ENCODE data around the gene SPOCD1.

The SPOCD1 gene

DNA sequence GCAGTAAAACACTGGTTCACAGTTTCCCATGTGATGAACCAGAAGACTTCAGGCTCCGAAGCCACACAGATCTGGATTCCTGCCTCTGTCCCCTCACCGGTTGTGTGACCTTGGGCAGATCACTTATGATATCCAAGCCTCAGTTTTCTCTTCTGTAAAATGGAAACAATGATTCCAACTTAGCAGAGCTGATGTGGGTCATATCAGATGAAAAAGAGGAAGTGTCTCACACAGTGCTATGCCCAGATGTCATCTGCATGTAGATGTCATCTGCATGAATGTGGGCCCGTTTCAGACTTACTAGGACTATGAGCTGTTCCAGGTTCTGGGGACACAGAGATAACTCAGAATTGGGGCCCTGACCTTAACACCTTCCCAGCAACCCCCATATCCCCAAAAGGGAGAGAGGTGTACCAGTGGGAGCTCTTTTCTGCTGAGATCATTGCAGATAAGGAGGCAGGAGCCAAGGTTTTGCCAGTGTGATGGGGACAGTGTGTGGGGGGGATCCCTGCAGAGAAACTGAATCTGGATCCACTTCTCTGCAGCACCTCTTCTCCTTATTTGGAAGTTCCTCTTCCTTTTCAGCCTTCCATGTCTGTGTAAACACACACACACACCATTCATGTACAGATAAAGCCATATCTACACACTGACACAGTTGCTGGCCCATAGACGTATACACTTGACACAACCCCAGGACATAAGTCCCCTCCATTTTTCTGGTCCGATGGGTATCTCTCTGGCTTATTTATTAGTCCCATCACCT lies 46.7 kb downstream of the SPOCD1 start:
- no peak for DNase-seq

GRCh38 chr1:31768407-31768907 lies 47.4 kb downstream of the SPOCD1 start:
- no peak for DNase-seq

DNA sequence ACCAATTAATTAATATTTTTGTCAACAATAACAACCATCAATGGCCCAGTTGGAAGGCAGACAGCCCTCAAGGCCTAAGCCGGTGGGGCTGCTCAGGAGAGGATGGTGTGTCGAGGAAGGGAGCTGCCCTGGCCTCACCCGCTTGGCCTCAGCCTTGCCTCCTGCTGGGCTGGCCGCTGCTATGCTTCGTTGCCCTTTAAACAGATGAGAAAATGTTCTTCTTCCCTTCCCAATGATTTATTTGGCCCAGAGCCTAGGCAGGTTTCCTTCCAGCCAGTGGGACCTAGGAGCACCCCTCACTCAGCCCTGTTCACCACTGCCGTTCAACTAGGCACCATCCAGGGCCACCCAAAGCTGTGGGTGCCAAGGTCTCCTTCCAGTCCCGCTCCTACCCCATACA lies 48.6 kb downstream of the SPOCD1 start:
- no peak for DNase-seq

DNA sequence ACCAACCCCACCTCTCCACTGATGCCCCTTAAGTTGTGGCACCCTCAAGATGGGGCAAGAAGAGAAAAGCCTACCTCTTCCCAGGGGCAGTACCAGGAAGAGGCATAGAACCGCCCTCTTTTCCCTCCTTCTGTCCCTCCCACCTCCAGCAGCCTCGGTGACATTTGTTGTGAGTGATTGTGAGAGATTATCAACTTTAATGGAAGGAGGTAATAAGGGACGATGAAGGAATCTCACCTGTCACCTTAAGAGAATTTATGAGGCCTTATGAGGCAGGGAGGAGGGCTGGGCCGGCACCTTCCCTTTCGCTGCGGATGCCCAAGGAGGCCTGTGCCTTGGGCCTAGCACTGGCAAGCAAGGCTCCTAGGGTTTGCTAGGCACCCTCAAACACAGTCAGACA lies 50.3 kb downstream of the SPOCD1 start:
- no peak for DNase-seq

- no peak for DNase-seq
Measured at GRCh38 chr1:31765041-31765467, 50.8 kb downstream of the SPOCD1 start.

DNA sequence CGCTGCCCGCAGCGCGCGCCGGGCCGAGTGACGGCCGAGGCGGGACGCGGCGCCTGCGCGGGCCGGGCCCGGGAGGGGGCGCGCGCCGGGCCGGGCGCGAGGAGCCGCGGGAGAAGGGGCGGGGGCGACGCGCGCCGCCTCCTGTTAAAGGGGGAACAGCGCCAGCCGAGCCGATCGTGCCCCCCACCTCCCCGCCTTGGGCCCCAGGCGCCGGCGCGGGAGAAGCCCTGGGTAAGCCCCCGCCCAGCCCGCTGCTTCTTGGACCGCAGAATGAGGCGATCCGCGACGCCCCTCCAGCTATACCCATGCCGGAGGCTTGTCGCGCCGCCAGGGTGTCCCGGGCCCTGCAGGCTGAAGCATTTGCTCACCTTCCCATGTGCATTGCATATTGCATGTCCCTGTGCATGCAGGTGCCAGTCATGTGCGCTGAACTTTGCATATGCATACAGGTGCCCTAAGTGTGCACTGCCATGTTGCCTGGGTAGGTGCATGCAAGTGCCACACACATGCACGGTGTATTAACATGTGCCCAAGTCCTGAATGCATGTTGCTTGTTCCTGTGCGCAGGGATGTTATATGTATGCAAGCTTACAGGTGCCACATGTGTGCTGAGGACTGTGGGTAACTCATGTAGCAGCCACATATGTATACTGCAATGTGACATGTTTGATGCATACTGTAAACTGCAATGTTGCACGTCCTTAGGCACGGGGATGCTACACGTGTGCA lies 51.3 kb downstream of the SPOCD1 start, which contains the start of gene ADGRB2:
TSS of gene ADGRB2 (minus strand) at position 29 of the 729 bp plus-strand sequence. CDS start 7,119 bp downstream, outside the sequence.
- DNase-seq: no peak

- no peak for DNase-seq
Measured at GRCh38 chr1:31763671-31764311, 52.0 kb downstream of the SPOCD1 start.

DNA sequence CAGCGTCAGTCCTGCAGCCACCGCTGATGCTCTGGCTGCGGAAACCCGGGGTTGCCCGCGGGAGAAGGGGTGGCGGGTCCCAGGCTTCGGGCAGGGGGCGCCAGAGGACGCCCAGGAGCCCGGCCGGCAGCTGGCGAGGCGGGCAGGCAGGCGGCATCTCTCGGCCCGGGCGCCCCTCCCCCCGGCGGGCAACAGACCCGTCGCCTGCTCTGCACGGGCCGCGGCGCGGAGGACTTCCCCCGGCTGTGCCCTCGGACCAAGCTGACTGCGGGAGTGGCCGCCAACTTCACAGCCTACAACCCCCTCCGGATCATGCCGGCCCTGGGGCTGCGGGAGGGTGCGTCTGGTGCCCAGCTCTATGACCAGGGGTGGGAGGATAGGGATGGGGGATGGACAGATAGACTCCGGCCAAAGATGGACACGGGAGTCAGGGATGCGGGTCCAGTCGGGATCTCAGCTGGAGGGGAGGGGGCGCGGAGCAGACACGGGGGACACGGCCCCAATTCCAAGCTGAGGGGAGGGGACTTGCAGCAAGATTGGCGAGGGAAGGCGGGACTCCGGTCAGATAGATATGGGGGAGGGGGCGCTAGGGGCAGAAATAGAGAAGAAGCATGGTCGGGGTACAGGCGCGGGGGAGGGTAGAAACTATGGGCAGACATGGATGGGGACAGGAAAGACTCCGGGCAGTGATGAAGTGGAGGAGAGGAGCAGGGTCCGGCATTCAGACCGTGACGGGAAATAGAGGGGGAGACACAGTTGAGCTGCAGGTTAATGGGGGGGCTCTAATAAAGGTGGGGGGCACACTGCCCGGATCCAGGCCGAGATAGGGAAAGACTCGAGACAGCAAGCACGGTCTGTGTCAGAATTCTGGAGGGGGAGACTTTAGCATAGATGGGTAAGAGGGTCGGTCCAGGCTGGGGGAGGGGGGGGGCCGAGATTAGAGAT lies 52.8 kb downstream of the SPOCD1 start:
- peak; percentile 58 for DNase-seq

- DNase-seq: no peak
Measured at GRCh38 chr1:31762323-31762722, 53.5 kb downstream of the SPOCD1 start.

- DNase-seq: no peak
Measured at GRCh38 chr1:31761883-31762282, 53.9 kb downstream of the SPOCD1 start.

DNA sequence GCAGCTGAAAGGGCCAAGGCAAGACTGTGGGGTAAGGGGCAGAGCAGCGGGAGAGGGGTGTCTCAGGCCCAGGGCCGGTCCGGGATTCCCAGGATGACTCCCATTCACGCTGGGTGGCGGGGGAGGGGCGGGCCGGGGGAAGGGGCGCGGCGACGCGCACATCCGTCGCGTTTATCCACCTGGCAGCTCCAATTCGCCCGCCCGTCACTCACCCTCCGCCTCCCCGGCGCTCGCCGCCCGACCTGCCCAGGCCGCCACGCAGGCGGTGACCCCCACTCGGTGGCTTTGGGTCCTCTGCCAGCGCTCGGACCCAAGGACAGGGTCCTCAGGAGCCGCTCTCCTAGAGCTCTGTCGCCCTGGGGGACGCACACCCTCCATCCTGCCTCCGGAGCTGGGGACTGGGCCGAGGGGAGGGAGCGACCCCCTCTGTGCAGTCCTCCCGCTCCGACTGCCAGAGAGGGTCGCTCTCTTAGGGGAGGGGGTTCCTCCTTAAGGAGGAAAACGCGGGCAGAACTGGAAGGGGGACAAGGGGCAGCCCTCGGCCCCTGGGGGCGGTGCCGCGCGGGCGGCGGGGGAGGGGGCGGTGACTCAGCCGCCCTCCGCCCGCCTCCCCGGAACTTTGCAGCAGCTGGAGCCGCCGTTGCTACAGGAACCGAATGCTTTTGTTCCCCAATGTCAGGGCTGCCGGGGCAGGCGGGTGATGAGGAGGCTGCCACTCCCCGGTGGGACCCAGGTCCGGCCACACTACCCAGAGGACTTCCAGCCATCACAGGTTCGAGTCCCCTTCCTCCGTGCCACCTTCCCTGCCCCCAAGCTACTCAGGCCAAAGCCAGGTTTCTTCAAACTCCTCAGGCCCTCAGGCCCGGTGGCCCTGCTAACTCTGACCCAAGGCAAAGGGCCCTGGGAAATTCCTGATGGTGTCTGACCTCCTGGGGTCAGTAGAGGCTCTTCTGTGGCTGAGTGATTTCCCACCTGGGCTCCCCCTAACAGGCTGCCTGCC lies 55.1 kb downstream of the SPOCD1 start:
- no peak for DNase-seq

DNA sequence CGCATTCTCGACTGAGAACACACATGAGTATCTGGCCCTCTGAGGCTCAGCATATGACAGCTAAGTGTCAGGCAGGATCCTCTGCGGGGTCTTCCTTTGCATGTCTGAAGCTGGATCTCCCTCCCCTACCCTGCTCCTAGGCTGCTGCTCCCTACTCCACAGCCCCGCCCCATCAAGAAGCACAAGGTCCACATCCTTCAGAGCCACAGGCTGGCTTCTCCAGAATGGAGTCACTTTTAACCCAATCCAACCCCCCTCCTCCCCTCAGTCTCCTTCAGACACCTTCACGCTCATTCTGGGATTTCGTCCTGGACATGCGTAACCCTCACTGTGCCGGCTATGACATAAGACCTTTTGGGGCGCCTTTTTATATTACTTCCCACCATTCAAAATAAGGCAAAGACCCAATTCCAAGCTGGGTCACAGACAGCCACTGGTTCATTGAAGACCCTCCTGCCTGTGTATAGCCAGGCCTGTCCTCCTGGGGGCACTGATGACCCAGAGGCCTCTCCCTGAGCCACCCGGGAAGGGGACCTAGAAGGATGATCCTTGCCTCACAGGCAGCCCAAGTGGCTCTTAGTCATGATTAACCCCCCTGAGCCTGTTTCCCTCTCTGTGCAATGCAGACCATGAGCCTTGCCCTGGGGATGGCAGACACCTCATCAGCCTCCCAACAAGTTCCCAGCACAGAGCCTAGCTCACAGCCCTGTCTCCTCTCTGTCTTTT lies 56.4 kb downstream of the SPOCD1 start:
- no peak for DNase-seq

DNA sequence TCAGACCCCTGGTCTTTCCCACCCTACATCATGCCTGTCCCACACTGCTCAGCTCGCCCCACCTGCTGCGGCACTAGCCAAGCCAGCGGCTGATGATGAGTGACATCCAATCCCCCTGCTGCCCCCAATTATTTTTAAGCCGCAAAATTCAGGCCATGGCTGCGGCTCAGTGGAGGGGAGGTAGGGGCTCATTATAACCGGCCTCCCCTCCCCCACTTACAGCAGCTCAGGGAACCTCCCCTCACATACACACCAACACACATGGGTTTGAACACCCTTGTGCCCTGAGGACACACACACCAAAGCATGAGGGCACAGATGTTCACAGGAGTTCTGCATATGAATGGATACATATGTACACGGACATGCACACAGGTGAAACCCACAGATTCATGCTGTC lies 57.0 kb downstream of the SPOCD1 start:
- no peak for DNase-seq

DNA sequence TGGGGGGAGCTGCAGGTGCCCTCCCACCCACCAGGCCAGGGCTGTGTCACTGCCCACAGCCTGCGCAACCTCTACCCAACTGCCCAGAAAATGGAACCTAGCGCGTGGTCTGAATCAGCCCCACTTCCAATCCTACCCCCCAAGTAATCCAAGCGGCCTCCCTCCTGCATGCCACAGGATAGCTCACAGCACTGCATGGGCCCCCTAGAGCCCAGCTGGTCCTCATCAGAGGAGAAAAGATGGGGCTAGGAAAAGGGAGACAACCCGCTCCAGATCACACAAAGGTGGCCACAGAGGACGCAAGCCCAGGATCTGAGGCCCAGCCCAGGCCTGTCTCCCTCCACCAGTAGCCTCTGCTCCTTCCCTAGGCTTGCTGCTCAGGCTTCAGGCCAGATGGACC lies 57.8 kb downstream of the SPOCD1 start:
- DNase-seq: no peak

DNA sequence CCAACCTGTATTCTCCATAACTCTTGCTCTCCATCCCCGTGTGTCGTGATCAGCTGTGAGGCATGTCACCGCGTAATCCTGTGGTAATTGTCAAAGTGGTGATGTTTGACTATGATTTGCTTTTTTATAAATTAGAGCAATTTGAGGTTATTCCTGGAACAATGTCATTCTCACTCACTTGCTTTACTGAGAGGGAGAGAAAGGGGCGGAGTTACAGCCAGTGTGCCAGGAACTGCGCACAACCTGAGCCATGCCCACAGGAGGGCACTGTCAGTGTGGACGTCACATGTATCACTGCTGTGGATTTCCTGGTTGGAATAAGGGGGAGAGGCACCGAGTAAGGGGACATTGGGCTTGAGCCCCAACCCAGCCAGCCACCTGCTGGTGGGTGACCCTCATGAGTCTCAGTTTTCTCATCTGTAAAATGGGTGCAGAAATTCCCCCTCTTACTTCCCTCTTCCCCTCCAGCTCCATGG lies 58.6 kb downstream of the SPOCD1 start:
- DNase-seq: no peak

DNA sequence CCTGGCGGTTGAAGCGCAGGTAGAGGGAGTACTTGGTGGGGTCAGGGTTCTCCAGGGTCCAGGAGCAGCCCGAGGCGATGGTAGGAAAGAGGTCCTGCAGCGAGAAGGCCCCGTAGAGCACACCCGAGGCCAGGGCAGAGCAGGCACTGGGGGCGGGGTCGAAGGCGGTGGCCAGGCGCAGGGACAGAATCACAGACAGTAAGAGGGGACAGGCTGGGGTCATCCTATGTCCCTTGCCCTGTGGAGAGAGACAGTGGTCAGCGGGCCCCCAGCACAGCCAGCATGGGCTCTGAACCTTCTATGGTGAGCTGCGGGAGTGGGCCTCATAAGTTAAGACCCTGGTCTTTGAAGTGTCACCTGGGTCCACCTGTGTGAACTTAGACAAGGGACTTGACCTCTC lies 59.2 kb downstream of the SPOCD1 start:
- no peak for DNase-seq

- no peak for DNase-seq
Measured at GRCh38 chr1:31755850-31756492, 59.9 kb downstream of the SPOCD1 start.

DNA sequence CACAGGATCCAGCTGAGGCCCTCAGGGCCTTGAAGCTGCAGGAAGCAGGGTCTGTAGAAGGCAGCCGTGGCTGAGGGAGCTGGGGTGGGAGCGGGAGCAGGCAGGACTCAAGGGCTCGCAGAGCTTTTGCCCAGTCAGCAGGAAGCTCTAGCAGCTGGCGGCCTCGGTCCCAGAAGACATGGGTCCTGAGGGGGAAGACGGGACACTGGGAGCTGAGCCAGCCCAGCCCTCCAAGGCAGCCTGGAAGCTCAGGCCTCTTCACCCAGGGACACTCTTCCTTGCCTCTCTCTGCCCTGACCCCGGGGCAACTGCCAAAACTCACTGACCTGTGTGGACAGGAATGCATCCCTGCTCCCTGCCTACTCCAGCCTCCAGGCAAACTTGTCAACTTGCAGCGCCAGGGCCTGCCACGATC lies 60.6 kb downstream of the SPOCD1 start:
- no peak for DNase-seq

DNA sequence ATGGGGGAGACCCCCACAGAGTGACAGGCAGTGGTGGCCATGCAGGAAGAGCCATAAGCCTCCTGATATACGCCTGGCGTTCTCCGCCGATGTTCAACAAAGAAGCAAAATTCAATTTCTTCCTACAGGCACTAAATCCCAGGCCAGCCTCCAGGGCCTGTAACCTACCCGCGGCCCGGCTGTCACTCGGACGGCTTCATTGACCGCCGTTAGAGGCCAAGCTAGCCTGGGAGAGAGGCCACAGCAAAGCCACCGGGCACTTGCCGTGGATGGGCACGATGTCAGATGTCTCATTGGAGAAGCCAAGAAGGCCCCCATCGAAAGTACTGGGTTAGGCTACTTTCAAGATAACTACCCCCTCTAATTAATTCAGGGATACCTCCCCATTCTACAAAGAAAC lies 61.4 kb downstream of the SPOCD1 start:
- DNase-seq: no peak
